Measurements from ENCODE around the gene FCMR. TPM values are rescaled to one million over a fixed set of nuclear protein-coding genes. Genes with fewer than 3 reads are reported as not detected.

The FCMR gene
- total and polyA plus RNA-seq, 10 of the 15 experiments (the other 5 are each of a cell fraction or from before 2014, with no cell fraction given) = 79.7 to 245 (median 123) TPM

GRCh38 chr1:206923009-206923960 is 1.5 kb upstream of the FCMR start (continued):
- peak; percentile 72 for TF ChIP-seq SP1 (IDR thresholded peaks at IDR 0.05; ENCODE audit: low read depth, low read length)
- peak; percentile 39; the same call in 1 of the 2 replicates for TF ChIP-seq IRF4 (IDR thresholded peaks at IDR 0.05; ENCODE audit: low read depth, low read length)
- TF ChIP-seq ZBTB4 (CRISPR knock-in tag; IDR thresholded peaks at IDR 0.05) = 0 out of 2 replicates have a peak, but pooled peaks have one; percentile 6
- no peak for TF ChIP-seq E2F4 (IDR thresholded peaks at IDR 0.05; ENCODE audit: low read depth, low read length)
- peak; percentile 88 for TF ChIP-seq CHD2 (IDR thresholded peaks at IDR 0.05; ENCODE audit: borderline replicate concordance, low read depth, low read length)
- TF ChIP-seq YBX1 (IDR thresholded peaks at IDR 0.05) = peak; percentile 17; the same call in 1 of the 2 replicates
- TF ChIP-seq NBN (IDR thresholded peaks at IDR 0.05) = peak; percentile 69; the same call in 1 of the 2 replicates
- no peak; the same call in 1 of the 2 replicates for TF ChIP-seq TBL1XR1 (IDR thresholded peaks at IDR 0.05; ENCODE audit: low read depth, low read length)
- peak; percentile 92 for TF ChIP-seq IKZF1 (conservative IDR thresholded peaks at IDR 0.05)
- TF ChIP-seq STAT3 (IDR thresholded peaks at IDR 0.05; ENCODE audit: low read depth, low read length) = no peak
- TF ChIP-seq ZNF687 (IDR thresholded peaks at IDR 0.05) = peak; percentile 96
- TF ChIP-seq PKNOX1 (IDR thresholded peaks at IDR 0.05) = peak; percentile 29; the same call in 1 of the 2 replicates
- TF ChIP-seq ZNF24 (IDR thresholded peaks at IDR 0.05) = 0 out of 2 replicates have a peak, but pooled peaks have one; percentile 22
- no peak for TF ChIP-seq FOS (IDR thresholded peaks at IDR 0.05; ENCODE audit: borderline replicate concordance, extremely low read depth, insufficient read length)
- TF ChIP-seq YY1 (IDR thresholded peaks at IDR 0.05; ENCODE audit: low read depth, low read length) = peak; percentile 72; the same call in 1 of the 2 replicates
- no peak; the same call in 1 of the 2 replicates for TF ChIP-seq BACH1 (IDR thresholded peaks at IDR 0.05; ENCODE audit: borderline replicate concordance)
- no peak for TF ChIP-seq EZH2 (IDR thresholded peaks at IDR 0.05; ENCODE audit: borderline replicate concordance, control insufficient read depth, low read depth, low read length)
- peak; percentile 95 for TF ChIP-seq TCF3 (IDR thresholded peaks at IDR 0.05; ENCODE audit: borderline replicate concordance, insufficient read depth, low read depth, low read length)
- TF ChIP-seq SMAD1 (IDR thresholded peaks at IDR 0.05; ENCODE audit: low read depth, partially characterized antibody) = peak; percentile 24
- no peak for TF ChIP-seq SUZ12 (IDR thresholded peaks at IDR 0.05; ENCODE audit: unreplicated experiment)

Measured in GM12878 (cell line).